SHP77 (cell line): ENCODE measurements around the gene REEP6.
A peak's percentile ranks its signal among the peaks of the same experiment; 100 is the strongest.

Source experiments
- DNase-seq, 2 experiments: peaks; one replicate each; lab custom pipeline; 2025; lab: John Stamatoyannopoulos, UW

The REEP6 gene

DNA sequence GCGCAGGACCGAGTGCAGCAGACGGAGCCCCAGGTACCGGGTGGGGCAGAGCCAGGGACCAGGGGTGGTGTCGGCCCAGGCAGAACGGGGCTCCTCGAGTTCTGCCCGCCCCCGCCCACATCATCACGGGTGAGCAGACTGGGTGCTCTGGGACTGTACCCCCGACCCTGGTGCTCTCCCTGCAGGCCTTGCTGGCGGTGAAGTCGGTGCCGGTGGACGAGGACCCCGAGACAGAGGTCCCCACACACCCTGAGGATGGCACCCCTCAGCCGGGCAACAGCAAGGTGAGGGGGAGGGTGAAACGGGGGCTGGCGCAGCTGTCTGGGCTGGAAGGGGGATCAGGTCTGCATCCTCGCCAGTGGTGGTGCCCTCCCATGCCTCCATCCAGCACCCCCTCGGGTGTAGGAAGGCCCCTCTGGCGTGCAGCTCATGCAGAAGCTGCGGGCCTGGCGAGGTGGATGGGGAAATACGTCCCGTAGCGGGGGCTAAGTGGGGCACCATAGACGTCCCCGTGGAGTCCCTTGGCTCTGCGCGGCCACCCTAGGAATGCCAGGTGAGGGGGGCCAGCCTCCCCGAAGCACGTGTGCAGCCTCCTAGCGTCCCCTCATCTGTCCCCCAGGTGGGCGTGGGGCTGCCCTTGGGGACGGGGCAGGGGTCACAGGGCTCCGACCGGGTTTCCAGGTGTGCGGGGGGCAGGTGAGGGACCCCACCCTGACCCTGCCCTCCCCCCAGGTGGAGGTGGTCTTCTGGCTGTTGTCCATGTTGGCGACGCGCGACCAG, 34.7 kb upstream of the REEP6 start:
- DNase-seq = no peak

GRCh38 chr19:1457031-1457739, 33.8 kb upstream of the REEP6 start:
- no peak for DNase-seq

GRCh38 chr19:1457892-1458291, 33.1 kb upstream of the REEP6 start:
- no peak for DNase-seq

DNA sequence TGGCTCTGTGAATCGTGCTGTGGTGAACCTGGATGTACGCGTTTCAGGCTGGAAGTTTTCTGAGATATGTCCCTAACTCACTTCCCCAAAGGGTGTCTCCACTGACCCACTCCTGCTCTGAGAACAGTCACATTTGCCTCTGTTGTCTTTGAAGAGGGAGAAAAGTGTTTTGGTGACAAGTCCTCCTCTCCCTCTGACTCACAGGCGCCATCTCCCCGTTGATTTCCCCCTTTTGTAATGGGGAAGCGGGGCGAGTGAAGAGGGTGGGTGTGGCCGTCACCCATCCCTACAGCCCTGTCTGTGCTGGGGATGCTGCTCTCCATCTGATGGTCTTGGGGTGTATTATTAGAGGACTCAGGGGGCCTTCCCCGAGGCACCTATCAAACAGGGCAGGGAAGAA, 31.5 kb upstream of the REEP6 start:
- DNase-seq = no peak

GRCh38 chr19:1460033-1460995, 30.7 kb upstream of the REEP6 start:
- DNase-seq = no peak

- DNase-seq = no peak
These were observed 29.1 kb upstream of the REEP6 start for GRCh38 chr19:1461862-1462261.

- DNase-seq = no peak
These were observed 25.6 kb upstream of the REEP6 start for GRCh38 chr19:1465191-1466016.

DNA sequence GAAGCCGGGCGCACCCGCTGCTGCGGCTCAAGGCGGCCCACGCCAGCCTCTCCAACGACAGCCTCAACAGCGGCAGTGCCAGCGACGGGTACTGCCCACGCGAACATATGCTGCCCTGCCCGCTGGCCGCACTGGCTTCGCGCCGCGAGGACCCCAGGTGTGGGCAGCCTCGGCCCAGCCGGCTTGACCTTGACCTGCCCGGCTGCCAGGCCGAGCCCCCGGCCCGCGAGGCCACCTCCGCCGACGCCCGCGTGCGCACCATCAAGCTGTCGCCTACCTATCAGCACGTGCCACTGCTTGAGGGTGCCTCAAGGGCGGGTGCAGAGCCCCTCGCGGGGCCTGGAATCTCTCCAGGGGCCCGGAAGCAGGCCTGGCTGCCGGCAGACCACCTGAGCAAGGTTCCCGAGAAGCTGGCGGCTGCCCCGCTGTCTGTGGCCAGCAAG, 24.9 kb upstream of the REEP6 start:
- no peak for DNase-seq

DNA sequence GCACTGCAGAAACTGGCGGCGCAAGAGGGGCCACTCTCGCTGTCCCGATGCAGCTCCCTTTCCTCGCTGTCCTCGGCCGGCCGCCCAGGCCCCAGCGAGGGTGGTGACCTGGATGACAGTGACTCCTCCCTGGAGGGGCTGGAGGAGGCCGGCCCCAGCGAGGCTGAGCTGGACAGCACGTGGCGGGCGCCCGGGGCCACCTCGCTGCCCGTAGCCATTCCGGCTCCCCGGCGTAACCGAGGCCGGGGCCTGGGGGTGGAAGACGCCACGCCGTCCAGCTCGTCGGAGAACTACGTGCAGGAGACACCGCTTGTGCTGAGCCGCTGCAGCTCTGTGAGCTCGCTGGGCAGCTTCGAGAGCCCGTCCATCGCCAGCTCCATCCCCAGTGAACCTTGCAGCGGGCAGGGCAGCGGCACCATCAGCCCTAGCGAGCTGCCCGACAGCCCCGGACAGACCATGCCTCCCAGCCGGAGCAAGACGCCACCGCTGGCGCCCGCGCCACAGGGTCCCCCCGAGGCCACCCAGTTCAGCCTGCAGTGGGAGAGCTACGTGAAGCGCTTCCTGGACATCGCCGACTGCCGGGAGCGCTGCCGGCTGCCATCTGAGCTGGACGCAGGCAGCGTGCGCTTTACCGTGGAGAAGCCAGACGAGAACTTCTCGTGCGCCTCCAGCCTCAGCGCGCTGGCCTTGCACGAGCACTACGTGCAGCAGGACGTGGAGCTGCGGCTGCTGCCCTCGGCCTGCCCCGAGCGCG, 24.3 kb upstream of the REEP6 start:
- DNase-seq = no peak

DNA sequence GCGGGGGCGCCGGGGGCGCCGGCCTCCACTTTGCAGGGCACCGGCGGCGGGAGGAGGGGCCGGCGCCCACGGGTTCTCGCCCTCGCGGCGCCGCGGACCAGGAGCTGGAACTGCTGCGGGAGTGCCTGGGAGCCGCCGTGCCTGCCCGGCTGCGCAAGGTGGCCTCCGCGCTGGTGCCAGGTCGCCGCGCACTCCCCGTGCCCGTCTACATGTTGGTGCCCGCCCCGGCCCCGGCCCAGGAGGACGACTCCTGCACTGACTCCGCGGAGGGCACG, 23.8 kb upstream of the REEP6 start:
- no peak for DNase-seq

DNA sequence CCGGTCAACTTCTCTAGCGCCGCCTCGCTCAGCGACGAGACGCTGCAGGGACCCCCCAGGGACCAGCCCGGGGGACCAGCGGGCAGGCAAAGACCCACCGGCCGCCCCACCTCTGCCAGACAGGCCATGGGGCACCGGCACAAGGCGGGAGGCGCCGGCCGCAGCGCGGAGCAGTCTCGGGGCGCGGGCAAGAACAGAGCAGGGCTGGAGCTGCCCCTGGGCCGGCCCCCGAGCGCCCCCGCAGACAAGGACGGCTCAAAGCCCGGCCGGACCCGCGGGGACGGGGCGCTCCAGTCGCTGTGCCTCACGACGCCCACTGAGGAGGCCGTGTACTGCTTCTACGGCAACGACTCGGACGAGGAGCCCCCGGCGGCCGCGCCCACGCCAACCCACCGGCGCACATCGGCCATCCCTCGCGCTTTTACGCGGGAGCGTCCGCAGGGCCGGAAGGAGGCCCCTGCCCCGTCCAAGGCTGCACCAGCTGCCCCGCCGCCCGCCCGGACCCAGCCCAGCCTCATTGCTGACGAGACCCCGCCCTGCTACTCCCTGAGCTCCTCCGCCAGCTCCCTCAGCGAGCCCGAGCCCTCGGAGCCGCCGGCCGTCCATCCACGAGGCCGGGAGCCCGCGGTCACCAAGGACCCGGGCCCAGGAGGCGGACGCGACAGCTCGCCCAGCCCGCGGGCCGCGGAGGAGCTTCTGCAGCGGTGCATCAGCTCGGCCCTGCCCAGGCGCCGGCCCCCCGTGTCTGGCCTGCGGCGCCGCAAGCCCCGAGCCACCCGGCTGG, 23.3 kb upstream of the REEP6 start:
- no peak for DNase-seq

DNA sequence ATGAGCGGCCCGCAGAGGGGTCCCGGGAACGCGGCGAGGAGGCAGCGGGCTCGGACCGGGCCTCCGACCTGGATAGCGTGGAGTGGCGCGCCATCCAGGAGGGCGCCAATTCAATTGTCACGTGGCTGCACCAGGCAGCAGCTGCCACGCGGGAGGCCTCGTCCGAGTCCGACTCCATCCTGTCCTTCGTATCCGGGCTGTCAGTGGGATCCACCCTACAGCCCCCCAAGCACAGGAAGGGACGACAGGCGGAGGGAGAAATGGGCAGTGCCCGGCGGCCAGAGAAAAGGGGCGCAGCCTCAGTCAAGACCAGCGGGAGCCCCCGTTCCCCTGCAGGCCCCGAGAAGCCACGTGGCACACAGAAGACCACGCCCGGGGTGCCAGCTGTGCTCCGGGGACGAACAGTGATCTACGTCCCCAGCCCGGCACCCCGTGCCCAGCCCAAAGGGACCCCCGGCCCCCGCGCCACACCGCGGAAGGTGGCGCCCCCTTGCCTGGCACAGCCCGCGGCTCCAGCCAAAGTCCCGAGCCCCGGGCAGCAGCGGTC, 22.6 kb upstream of the REEP6 start:
- no peak for DNase-seq

DNA sequence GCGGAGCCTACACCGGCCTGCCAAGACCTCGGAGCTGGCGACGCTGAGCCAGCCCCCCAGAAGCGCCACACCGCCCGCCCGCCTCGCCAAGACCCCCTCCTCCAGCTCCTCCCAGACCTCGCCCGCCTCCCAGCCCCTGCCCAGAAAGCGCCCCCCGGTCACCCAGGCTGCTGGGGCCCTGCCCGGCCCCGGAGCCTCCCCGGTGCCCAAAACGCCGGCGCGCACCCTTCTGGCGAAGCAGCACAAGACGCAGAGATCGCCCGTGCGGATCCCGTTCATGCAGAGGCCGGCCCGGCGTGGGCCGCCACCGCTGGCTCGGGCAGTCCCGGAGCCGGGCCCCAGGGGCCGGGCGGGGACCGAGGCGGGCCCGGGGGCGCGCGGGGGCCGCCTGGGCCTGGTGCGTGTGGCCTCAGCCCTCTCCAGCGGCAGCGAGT, 22.1 kb upstream of the REEP6 start:
- no peak for DNase-seq

GRCh38 chr19:1469255-1470054, 21.5 kb upstream of the REEP6 start:
- DNase-seq = no peak

DNA sequence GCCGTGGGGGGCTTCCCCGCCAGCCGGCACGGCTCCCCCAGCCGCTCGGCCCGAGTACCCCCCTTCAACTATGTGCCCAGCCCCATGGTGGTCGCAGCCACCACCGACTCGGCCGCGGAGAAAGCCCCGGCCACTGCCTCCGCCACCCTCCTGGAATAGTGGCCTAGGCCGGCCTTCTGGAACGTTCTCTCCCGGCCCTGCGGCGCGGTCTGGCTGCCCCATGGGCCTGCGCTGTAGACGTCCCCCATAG, 21.0 kb upstream of the REEP6 start:
- no peak for DNase-seq

DNA sequence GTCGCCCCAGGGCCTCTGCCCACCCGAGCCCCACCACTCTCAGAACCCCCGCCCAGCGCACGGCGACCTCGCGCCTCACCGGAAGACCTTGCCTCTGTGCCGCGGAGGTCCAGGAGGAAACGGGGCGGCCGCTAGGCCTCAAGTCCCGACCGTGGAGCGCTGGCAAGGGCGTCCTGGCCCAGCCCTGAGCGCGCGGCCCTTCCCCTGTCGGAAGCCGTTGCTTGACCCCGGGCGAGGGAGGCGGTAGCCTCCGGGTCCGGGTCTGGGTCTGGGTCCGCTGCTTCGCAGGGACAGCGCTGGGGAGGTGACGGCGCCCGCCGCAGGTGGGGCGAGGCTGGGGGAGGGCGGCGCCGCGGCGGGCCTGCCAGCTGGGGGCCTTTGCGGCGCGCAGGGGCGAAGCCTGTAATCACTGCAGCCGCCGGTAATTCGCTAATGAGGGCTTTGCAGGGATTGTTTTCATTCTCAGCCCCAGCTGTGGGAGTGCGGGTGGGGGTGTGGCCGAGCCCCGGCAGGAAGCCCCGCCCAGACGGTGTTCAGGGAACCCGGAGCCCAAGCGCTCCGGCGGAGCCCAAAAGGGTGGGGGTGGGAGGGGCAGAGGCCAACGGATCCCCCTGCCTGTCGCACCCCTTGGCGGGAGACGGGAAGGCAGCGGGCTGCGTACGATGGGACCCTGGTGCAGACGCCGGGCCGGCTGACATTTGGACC, 20.5 kb upstream of the REEP6 start:
- DNase-seq = peak; percentile 45 to 56

DNA sequence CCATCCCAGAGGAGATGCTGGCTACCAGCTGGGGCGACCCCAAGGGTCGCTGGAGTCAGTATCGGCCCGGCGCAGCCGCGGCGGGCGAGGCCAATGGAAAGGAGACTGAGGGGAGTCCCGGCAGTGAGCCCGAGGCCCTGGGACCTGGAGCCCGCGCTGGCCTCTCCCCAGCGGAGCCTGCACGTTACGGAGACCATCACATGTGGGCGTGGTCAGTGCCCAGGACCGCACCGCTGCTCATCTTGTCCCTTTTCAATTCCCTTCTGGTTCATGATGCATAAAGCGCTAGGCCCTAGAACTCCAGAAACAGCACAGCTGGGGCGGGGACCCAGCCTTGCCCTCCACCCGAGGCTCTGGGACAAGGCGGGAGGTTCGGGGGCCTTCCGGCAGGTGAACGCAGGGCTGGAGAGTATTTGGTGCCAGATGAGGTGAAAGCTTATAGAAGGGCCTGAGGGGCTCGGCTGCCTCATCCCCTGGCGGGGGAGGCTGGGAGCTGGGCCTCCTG, 19.9 kb upstream of the REEP6 start:
- peak; percentile 60 to 66 for DNase-seq

GRCh38 chr19:1471515-1472160, 19.3 kb upstream of the REEP6 start:
- DNase-seq = no peak
